ENCODE results near the gene INPP5A.
"Not testable (repeated sequence)": the region's sequence is repeated elsewhere in the genome, so short reads cannot be mapped to it uniquely, and the experiment has no call there.

The INPP5A gene

GRCh38 chr10:132564690-132565089, 27.1 kb downstream of the INPP5A start:
- DNase-seq (ENCODE audit: low spot score): no peak

- no peak for DNase-seq (ENCODE audit: low spot score)
These were observed 28.1 kb downstream of the INPP5A start for GRCh38 chr10:132565516-132566209.

DNA sequence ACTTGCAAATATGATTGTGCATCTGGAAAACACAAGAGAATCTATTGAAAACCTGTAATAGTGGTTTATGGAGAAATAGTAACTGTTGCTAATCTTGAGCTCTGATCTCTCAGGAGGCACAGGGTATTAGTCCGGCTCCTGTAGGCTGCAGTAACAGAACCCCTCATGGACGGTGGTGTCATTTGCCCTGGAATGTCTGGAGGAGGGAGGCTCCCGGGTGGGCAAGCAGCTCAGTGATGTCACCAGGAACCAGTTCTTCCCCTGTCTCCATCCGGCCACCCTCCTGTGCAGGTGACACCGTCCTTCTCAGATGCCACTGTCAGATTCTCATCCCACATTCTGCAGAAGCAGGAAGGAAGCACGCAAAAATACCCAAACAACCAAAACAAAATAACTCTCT, 29.3 kb downstream of the INPP5A start:
- DNase-seq (ENCODE audit: low spot score): no peak

DNA sequence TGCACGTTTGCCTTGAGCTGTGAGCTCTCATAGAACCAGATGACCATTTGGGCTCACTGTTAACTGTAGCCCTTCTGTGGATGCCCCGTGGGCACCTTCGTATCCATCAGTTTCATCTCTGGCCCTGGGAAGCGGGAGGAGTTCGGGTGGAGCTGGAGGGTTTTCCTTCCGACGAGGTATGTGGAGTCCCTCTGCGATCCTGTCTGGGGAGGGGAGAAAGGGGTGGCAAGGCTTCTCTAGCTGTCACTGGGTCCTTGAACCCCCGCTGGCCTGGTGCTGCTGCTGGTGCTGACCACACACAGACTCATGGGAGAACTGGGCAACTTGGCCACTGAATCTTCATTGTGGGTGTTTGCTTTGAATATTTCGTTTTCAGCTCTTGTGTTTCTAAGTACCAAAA, 32.7 kb downstream of the INPP5A start:
- no peak for DNase-seq (ENCODE audit: low spot score)

DNA sequence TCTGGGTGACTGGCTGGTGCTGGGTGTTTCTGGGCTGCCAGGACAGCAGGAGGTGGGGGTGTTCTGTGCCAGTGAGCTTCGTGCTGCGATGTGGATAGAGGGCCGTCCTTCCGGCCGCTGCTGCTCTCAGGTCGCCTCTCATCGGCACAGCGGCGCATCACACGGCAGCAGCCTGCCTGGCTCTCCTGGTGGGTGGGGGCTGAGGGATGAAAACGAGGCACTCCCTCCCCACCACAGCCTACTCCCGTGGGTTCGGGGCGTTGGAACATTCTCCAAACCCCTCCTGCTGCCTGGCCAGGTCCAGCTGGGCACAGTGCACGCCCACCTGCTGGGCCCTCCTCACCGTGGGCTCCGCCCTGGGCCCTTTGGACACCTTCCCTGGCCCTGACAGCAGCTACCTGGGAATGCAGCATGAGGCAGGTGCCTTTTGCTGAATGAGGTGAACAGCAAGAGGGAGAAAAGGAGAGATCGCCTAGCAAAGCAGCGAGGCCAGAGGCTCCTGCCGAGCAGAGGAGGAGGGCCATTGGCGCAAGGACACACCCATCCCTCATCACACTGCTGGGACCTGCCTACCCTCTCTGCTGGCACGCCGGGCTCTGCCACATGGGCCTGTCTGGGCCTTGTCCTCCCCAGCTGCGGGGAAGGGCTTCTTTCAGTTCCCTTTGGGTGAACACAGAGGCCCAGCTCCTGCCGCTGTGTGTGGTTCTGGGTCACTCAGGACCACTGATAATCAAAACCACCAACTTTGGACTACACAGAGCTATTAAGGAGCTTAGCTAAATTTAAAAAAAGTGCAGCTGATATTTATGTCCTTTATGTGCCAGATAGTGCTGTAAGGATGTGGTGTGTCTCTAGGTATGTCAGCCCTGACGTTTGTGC, 33.4 kb downstream of the INPP5A start:
- DNase-seq (ENCODE audit: low spot score): no peak

DNA sequence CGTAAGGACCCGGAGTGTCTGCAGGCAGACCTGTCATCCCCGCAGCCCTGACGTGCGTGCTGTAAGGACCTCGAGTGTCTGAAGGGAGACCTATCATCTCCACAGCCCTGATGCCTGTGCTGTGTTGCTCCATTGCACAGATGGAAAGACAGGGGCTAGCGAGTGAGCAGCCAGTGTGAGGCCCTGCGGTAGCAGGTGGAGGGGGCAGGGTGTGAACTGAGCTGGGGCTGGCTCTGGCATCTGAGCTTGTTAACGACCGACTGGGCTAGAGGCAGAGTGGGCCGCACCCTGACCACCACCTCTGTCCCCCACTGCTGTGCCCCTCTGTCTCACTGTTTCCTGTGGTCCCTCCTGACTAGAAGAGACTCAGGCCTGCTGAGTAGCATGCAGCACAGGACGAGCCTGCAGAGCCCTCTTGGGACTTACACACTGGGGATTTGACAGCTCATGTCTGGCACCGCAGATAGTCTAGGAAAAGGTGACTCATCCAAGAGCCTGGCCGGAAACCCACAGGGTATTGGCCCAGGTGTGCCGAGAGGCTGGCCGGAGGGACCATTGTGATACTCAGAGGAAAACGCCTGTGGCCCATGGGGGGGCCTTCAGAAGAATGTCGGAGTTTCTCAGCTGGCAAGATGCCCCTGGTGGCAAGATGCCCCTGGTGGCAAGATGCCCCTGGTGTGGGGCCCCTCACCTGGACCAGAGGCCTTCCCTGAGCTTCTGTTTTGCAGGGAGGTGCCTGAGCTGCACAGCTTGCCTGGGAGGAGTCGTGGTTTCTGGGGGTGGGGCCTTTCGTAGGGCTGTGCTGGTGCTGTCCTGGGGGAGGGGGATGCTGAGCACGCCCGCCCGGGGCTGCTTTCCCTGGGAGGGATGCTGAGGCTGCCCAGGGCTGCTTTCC, 34.3 kb downstream of the INPP5A start:
- DNase-seq (ENCODE audit: low spot score): no peak

DNA sequence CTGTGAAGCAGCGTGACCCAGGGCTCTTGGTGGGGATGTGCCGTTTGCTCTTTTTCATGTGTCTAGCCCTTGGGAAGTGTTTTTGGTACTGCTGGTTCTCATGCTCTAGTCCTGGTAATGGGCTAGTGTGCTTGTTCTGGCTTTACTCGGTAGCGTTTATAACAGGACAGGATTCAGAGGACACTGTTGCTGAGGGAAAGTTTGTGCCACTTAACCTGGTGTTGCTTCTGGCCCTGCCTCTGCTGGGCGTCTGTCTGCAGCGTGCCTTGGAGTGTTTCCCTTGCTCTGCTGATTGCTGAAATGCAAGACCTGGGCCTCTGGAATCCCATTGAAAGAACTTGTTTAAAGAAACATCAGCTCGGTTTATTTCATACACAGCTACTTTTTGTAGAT, 35.0 kb downstream of the INPP5A start:
- DNase-seq (ENCODE audit: low spot score): peak; percentile 44

DNA sequence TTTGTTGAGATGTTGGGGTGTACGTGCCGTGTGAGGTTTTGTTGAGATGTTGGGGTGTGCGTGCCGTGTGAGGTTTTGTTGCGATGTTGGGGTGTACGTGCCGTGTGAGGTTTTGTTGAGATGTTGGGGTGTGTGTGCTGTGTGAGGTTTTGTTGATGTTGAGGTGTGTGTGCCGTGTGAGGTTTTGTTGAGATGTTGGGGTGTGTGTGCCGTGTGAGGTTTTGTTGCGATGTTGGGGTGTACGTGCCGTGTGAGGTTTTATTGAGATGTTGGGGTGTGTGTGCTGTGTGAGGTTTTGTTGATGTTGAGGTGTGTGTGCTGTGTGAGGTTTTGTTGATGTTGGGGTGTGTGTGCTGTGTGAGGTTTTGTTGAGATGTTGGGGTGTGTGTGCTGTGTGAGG, 35.4 kb downstream of the INPP5A start:
- DNase-seq (ENCODE audit: low spot score): not testable (repeated sequence)

DNA sequence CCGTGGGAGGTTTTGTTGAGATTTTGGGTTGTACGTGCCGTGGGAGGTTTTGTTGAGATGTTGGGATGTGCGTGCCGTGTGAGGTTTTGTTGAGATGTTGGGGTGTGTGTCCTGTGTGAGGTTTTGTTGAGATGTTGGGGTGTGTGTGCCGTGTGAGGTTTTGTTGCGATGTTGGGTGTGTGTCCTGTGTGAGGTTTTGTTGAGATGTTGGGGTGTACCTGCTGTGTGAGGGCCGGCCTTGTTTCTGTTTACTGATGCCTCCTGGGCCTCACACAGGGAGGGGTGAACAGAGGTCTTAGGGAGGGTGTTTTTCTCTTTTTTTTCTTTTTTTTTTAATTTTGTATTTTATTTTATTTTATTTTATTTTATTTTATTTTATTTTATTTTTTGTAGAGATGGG, 36.7 kb downstream of the INPP5A start:
- no peak for DNase-seq (ENCODE audit: low spot score)

DNA sequence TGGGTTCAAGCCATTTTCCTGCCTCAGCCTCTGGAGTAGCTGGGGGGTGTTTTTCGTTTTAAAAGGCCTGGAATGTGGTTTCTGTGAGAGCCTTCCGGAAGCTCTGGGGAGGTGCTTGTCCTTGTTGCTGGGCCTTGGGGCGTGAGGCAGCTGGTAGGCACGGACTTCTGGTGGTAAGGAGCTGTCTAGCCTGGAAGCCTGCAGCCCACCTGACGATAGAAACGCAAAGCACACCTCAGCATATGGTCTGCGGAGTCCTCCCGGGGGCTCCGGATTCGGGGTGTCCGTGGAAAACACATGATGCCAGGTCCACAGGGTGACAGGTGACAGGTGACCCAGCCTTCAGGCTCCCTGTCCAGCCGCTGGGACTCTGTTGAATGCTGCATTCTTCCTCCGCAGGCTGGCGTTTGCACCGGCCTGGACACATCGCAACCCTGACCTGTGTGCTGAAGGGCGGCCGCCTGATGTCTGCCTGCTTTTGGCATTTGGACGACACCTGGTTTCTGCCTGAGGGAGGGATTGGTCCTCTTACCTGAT, 37.3 kb downstream of the INPP5A start:
- no peak for DNase-seq (ENCODE audit: low spot score)

- DNase-seq (ENCODE audit: low spot score): peak; percentile 50
These were observed 38.0 kb downstream of the INPP5A start for GRCh38 chr10:132575320-132576201.

GRCh38 chr10:132576671-132577349, 39.2 kb downstream of the INPP5A start:
- no peak for DNase-seq (ENCODE audit: low spot score)

DNA sequence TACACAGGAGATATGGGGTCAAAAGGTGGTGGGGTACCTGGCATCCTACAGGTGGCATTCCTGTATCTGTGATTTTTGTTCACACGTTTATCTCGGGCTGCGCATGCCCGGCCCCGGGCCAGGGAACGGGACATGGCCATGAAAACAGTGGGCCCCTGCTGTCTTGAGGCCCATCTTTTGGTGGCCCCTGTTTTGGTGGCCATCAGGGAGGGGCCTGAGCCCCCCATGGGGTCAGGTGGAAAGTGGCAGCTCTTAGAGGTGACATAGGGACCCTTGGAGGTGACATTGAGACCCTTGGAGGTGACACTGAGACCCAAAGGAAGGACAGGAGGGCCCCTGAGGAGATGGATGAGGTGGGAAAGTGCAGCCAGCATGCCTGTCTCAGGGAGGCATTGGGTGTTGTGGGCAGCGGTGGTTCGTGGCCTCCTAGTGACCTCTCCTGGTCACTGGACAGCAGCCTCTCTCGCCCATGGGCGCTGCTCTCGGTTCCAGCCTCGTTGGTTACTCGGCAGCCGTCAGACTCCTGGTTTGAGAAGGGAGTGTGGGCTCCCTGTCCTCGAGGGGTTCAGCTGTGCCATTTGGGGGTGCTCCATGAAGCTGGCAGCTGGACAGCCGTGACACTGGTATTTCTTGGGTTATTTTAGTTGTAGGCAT, 39.9 kb downstream of the INPP5A start:
- DNase-seq (ENCODE audit: low spot score): no peak

- no peak for DNase-seq (ENCODE audit: low spot score)
These were observed 40.8 kb downstream of the INPP5A start for GRCh38 chr10:132578287-132578951.

GRCh38 chr10:132579027-132579859, 41.7 kb downstream of the INPP5A start:
- DNase-seq (ENCODE audit: low spot score): no peak

DNA sequence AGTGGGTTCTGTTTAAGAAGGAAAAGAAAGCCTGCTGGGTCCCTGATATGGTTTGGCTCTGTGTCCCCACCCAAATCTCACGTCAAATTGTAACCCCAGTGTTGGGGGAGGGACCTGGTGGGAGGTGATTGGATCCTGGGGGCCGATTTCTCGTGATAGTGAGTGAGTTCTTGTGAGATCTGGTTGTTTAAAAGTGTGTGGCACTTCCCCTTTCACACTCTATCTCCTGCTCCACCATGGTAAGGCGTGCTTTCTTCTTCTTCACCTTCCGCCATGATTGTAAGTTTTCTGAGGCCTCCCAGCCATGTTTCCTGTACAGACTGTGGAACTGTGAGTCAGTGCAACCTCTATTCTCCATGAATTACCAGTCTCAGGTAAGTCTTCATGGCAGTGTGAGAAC, 42.6 kb downstream of the INPP5A start:
- DNase-seq (ENCODE audit: low spot score): no peak

DNA sequence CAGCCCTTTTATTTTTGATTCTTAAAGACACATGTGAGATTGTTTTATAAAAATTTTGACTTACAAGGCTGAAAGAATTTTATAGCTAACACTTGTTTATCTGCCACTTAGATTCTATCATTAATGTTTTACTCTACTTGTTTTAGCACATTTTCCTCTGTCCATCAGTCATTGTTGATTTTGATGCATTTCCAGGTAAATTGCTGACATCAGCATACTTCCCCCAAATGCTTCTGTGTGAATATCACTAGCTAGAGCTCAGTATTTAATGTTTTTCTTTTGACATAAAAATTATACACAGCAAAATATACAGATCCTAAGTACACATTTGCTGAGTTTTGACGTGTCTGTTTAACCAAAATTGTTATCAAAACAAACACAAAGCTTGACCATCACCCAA, 43.0 kb downstream of the INPP5A start:
- DNase-seq (ENCODE audit: low spot score): no peak

- DNase-seq (ENCODE audit: low spot score): no peak
These were observed 44.5 kb downstream of the INPP5A start for GRCh38 chr10:132582137-132582536.

DNA sequence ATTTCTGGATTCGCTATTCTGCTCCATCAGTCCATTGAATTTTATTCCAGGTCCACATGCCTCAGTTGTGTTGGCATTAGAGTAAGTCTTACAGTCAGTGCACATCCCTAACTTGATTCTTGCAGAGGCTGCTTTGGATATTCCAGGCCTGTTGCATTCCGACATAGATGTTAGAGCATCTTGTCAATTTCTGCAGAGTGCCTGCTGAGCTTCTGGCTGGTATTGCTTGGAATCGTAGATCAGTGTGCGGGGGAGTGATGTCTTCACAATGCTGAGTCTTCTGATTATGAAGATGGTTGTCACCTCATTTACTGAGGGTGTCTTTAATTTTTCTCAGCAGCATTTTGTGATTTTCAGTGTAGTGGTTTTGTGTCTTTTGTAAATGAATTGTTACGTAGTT, 45.2 kb downstream of the INPP5A start:
- peak; percentile 56 for DNase-seq (ENCODE audit: low spot score)
